Uterine smooth muscle cell (primary cell): ENCODE measurements around the gene POU5F2. TPM values are rescaled to one million over a fixed set of nuclear protein-coding genes. Genes with fewer than 3 reads are reported as not detected.

Experiments
- total RNA-seq: library from RNA; depleted of rRNA; stranded (reverse); fragments of >200 nt; gene quantifications from 2 replicates; pipeline ENCODE4 v1.2.3, GENCODE V29; 2014

Gene POU5F2, protein sequence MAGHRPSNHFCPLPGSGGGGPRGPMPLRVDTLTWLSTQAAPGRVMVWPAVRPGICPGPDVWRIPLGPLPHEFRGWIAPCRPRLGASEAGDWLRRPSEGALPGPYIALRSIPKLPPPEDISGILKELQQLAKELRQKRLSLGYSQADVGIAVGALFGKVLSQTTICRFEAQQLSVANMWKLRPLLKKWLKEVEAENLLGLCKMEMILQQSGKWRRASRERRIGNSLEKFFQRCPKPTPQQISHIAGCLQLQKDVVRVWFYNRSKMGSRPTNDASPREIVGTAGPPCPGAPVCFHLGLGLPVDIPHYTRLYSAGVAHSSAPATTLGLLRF
- total RNA-seq = 1.00 and 1.4 TPM in 2 replicates

DNA sequence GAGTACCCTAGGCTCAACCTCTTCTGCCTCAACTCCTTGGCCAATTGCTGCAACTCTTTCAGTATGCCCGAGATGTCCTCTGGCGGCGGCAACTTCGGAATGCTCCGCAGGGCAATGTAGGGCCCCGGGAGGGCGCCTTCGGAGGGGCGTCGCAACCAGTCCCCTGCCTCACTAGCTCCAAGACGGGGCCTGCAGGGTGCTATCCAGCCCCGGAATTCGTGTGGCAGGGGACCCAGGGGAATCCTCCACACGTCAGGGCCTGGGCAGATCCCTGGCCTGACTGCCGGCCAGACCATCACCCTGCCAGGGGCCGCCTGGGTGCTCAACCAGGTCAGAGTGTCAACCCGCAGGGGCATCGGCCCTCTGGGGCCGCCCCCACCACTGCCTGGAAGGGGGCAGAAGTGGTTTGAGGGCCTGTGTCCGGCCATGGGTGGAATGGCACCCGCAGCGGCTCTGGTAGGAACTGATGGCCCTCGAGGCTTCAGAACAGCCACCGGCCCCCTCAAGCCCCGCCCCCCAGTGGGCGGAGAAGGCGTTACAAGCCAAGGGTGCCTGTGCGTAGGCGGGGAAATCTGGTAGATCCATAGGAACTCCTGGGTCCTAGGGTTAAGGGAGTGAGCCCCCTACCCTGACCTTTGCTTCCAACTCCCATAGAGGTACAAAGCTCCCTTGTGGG is at the start of gene POU5F2:
Gene POU5F2 (minus strand): TSS at position 465 of the 676 bp plus-strand sequence. CDS start 37 bp downstream, at position 428.

Other genes starting within 250 kb of the POU5F2 start
- 20.1 and 21.0 TPM in 2 replicates for gene NR2F1-AS1, start 160.4 kb downstream of the POU5F2 start, total RNA-seq
- gene NR2F1, start 158.4 kb downstream of the POU5F2 start, total RNA-seq = 51.9 and 63.0 TPM in 2 replicates